K562 (cell line): ENCODE data around the gene TAAR1. TPM values are rescaled to one million over a fixed set of nuclear protein-coding genes. Genes with fewer than 3 reads are reported as not detected.

Source experiments
- ATAC-seq: fragments of 200-7000 bp; cut with Tn5 transposase; 3 replicates; pipeline ENCODE4 v1.9.1; 2020; ENCODE audit warnings: moderate library complexity
- Bru-seq: library from RNA; stranded (reverse); fragments of 400-500 nt; gene quantifications from one replicate; lab custom pipeline; 2021; lab: Mats Ljungman, UMichigan
- BruChase-seq, 2 experiments: library from RNA; stranded (reverse); fragments of 400-500 nt; gene quantifications; one replicate each; lab custom pipeline; 2021; lab: Mats Ljungman, UMichigan
- BruUV-seq: library from RNA; stranded (reverse); fragments of 400-500 nt; replicated peaks from 2 replicates; lab custom pipeline; 2021; lab: Mats Ljungman, UMichigan
- CTCF ChIA-PET: fragments of 300-600 bp; formaldehyde crosslinking; extraction: SDS; loops from one replicate; lab custom pipeline; 2021; ENCODE audit warnings: low intra/inter-chr PET ratio; lab: Yijun Ruan, JAX
- POLR2A ChIA-PET: fragments of 300-600, 350-650 bp; sonication (Branson Sonifier 250); formaldehyde crosslinking; extraction: SDS; loops from one replicate; lab custom pipeline; 2021; ENCODE audit warnings: antibody characterized with exemption, inconsistent platforms; lab: Yijun Ruan, JAX
- DNase-seq, 4 experiments: peaks; one replicate each; pipeline versions ENCODE4 v3.0.0 to v3.0.0-alpha.2; 2011 to 2018; ENCODE audit warnings: low spot score in 3 of 4, mixed read lengths in 3 of 4; ENCODE audit errors: extremely low read depth in 1 of 4
- FAIRE-seq: peaks from 2 replicates; lab custom pipeline; 2011; peaks lifted over from hg19 to GRCh38; lab: Jason Lieb, UNC
- H2AFZ ChIP-seq: 2 replicates; pipeline ENCODE4 v1.6.0; 2011; ENCODE audit warnings: low read depth, low read length, control low read depth, inconsistent platforms
- H3K27ac ChIP-seq: fragments of 200-600 bp; 3 replicates; pipeline ENCODE4 v1.8.0; 2011; ENCODE audit warnings: low read depth, mild to moderate bottlenecking, control low read depth, inconsistent platforms, low read length, moderate library complexity, mixed read lengths; ENCODE audit errors: extremely low read depth
- H3K27me3 ChIP-seq, 2 experiments: fragments of 300-600 bp in 1 of 2; 2 replicates in 1 of 2; 3 replicates in 1 of 2; pipeline versions ENCODE4 v1.6.0 to v1.8.0; 2011; ENCODE audit warnings: inconsistent platforms in 2 of 2, low read length in 2 of 2, mild to moderate bottlenecking in 1 of 2, mixed read lengths in 1 of 2, moderate library complexity in 1 of 2; ENCODE audit not compliant: control insufficient read depth in 2 of 2, insufficient read depth in 2 of 2
- H3K36me3 ChIP-seq: fragments of 300-600 bp; 3 replicates; pipeline ENCODE4 v1.8.0; 2011; ENCODE audit warnings: mild to moderate bottlenecking, low read length, inconsistent platforms; ENCODE audit not compliant: control insufficient read depth, insufficient read depth
- H3K4me1 ChIP-seq, 2 experiments: fragments of 200-600 bp in 1 of 2; replicated peaks in 1 of 2; 2 replicates in 1 of 2; 3 replicates in 1 of 2; pipeline versions ENCODE4 v1.5.1 to v1.8.0; 2011; ENCODE audit warnings: inconsistent platforms in 2 of 2, low read length in 2 of 2, mild to moderate bottlenecking in 1 of 2, mixed read lengths in 1 of 2, moderate library complexity in 1 of 2; ENCODE audit not compliant: control insufficient read depth in 2 of 2, insufficient read depth in 2 of 2
- H3K4me2 ChIP-seq: 2 replicates; pipeline ENCODE4 v1.6.1; 2011; ENCODE audit warnings: low read length, control low read depth, inconsistent platforms, mixed read lengths; ENCODE audit not compliant: insufficient read depth
- H3K4me3 ChIP-seq: fragments of 200-600 bp; sonication (generic), shearing (Covaris generic); 2 replicates; pipeline ENCODE4 v1.5.1; 2016; ENCODE audit warnings: control low read depth, inconsistent platforms
- H3K79me2 ChIP-seq: fragments of 200-600 bp; 3 replicates; pipeline ENCODE4 v1.8.0; 2011; ENCODE audit warnings: low read length, inconsistent platforms; ENCODE audit not compliant: control insufficient read depth, insufficient read depth
- H3K9ac ChIP-seq, 2 experiments: 2 replicates each; pipeline versions ENCODE4 v1.6.0 to v1.6.1; 2011; ENCODE audit warnings: low read depth in 2 of 2, low read length in 2 of 2, control low read depth in 1 of 2, inconsistent platforms in 1 of 2, mild to moderate bottlenecking in 1 of 2, mixed read lengths in 1 of 2; ENCODE audit not compliant: insufficient read depth in 1 of 2
- H3K9me1 ChIP-seq: one replicate; pipeline ENCODE4 v1.6.0; 2011; ENCODE audit warnings: inconsistent platforms, mild to moderate bottlenecking, low read length, moderate library complexity; ENCODE audit not compliant: control insufficient read depth, insufficient read depth
- H3K9me3 ChIP-seq: replicated peaks from 2 replicates; pipeline ENCODE4 v1.5.1; 2011; ENCODE audit warnings: low read depth, low read length, inconsistent platforms; ENCODE audit not compliant: control insufficient read depth, insufficient read depth
- H4K20me1 ChIP-seq: replicated peaks from 2 replicates; pipeline ENCODE4 v1.6.1; 2011; ENCODE audit warnings: low read length, inconsistent platforms, mixed read lengths; ENCODE audit not compliant: control insufficient read depth, insufficient read depth
- HNRNPK ChIP-seq: fragments of 200-400 bp; formaldehyde crosslinking; IDR thresholded peaks from one replicate; pipeline ENCODE4 v1.6.1; 2018; ENCODE audit warnings: mild to moderate bottlenecking, low read depth, low read length; ENCODE audit not compliant: poor library complexity, severe bottlenecking
- PATZ1 ChIP-seq: fragments of 250-450 bp; sonication (Bioruptor Pico); IDR thresholded peaks from 2 replicates; pipeline ENCODE4 v1.5.0; 2020; ENCODE audit warnings: mild to moderate bottlenecking, borderline replicate concordance
- WGBS: fragments of 100-300 bp; shearing (Covaris generic); methylation state at CpG from one replicate; pipeline ENCODE4 v1.1.6; 2016; ENCODE audit warnings: low coverage, mixed read lengths; ENCODE audit not compliant: insufficient coverage; ENCODE audit errors: missing lambda C conversion rate; 5-methylcytosine and 5-hydroxymethylcytosine counted together
- in situ Hi-C: fragments of 300-500 bp; cut with MboI; formaldehyde crosslinking; loops from 4 replicates; pipeline ENCODE4 v1.15.0; 2018; ENCODE audit warnings: inconsistent platforms, mixed read lengths
- intact Hi-C: fragments of 100-400 bp; cut with micrococcal nuclease; formaldehyde crosslinking; loops from 2 replicates; pipeline ENCODE4 v1.14.2; 2022
- long read RNA-seq, 3 experiments: library from polyadenylated mRNA in 2 of 3; library from RNA in 1 of 3; unstranded in 2 of 3; stranded (forward) in 1 of 3; transcript quantifications; one replicate each; pipeline ENCODE4 v2.0.0, GENCODE V29; 2019 to 2022
- polyA minus RNA-seq, 3 experiments: library from RNA; depleted of rRNA, polyadenylated mRNA; stranded (reverse); fragments of >200 nt; gene quantifications; 2 replicates each; pipeline ENCODE4 v1.2.3, GENCODE V29; 2011
- polyA plus RNA-seq, 8 experiments: library from polyadenylated mRNA; depleted of rRNA in 4 of 8; stranded (reverse) in 5 of 8; unstranded in 3 of 8; fragments of >200 nt; fragmentation: Nextera tagmentation in 2 of 8; fragmentation: Illumina TruSeq in 1 of 8; extraction: Ambion mirVana in 2 of 8; extraction: Trizol in 1 of 8; gene quantifications; 2 replicates each; pipeline versions ENCODE4 v1.2.1 to v1.2.3, GENCODE V29; 2011 to 2014; ENCODE audit warnings: inconsistent platforms in 1 of 8, missing spikeins in 1 of 8
- total RNA-seq, 7 experiments: library from RNA; depleted of rRNA in 6 of 7; stranded (reverse); fragments of >200 nt in 6 of 7; fragmentation: Illumina TruSeq in 2 of 7; extraction: Trizol in 2 of 7; gene quantifications; 2 replicates each; pipeline versions ENCODE4 v1.2.1 to v1.2.3, GENCODE V29; 2011 to 2021; ENCODE audit warnings: low replicate concordance in 1 of 7

Gene TAAR1
- total RNA-seq (2011; cell fraction: chromatin; rRNA removed; ENCODE audit: low replicate concordance) = not detected in 2 replicates
- total RNA-seq (2011; cell fraction: nucleolus; rRNA removed) = not detected in 2 replicates
- not detected in 2 replicates for total RNA-seq (2011; cell fraction: nucleoplasm; rRNA removed)
- total RNA-seq (2014; rRNA removed) (not detected in 2 replicates), total RNA-seq (2014; rRNA removed; fragmentation: Illumina TruSeq; extraction: Trizol) (not detected in 2 replicates), total RNA-seq (2015; rRNA removed; fragmentation: Illumina TruSeq; extraction: Trizol) (not detected in 2 replicates), total RNA-seq (2021) (not detected in 2 replicates), polyA plus RNA-seq (2011; rRNA removed) (not detected in 2 replicates), polyA plus RNA-seq (2014; fragmentation: Illumina TruSeq; extraction: Trizol) (not detected in 2 replicates), polyA plus RNA-seq (2014; fragmentation: Nextera tagmentation; extraction: Ambion mirVana) (not detected), polyA plus RNA-seq (2014; rRNA removed) (not detected in 2 replicates), polyA minus RNA-seq (2011; rRNA and poly(A)+ RNA removed) (not detected in 2 replicates), Bru-seq, nascent RNA (not detected), BruChase-seq, experiment 1, labeled RNA remaining after a 2-hour chase (not detected), BruChase-seq, experiment 2, labeled RNA remaining after a 6-hour chase (not detected)
- not detected in 2 replicates for polyA plus RNA-seq (2011; cell fraction: cytosol; rRNA removed)
- polyA plus RNA-seq (2011; cell fraction: nucleus; rRNA removed) = not detected in 2 replicates
- polyA plus RNA-seq (2012) = not detected in 2 replicates
- not detected in 2 replicates for polyA minus RNA-seq (2011; cell fraction: cytosol; rRNA and poly(A)+ RNA removed)
- polyA minus RNA-seq (2011; cell fraction: nucleus; rRNA and poly(A)+ RNA removed) = not detected in 2 replicates
- long read RNA-seq, experiment 1 = 0 reads
- long read RNA-seq, experiment 2 = 0 reads
- long read RNA-seq, experiment 3 = 0 reads

- BruUV-seq = no TSS peak
- ATAC-seq = no peak
- ChIA-PET POLR2A (no interaction called here), CTCF (no interaction called here)
- no peak for FAIRE-seq
- Histone ChIP-seq H3K4me2 (no peak within 1 kb of the TSS), H3K27ac (no peak within 1 kb of the TSS), H3K9ac (no peak within 1 kb of the TSS), H2AFZ (no peak within 1 kb of the TSS), H3K27me3 (peaks cover 0 to 5% of the 10 kb centered on the region in 2 experiments; a peak in 1 of 5 replicates), H3K36me3 (no peaks in the 10 kb centered on the region), H3K79me2 (no peaks in the 10 kb centered on the region), H3K4me3 (no peak within 1 kb of the TSS), H3K9me3 (no peaks in the 10 kb centered on the region), H3K9me1 (no peaks in the 10 kb centered on the region), H4K20me1 (no peaks in the 10 kb centered on the region), H3K4me1 (no peaks in the 10 kb centered on the region)
- no peak for TF ChIP-seq HNRNPK
- TF ChIP-seq PATZ1 = no peak
- DNase-seq = no peak
- in situ Hi-C loops = no loop called here
- intact Hi-C loops = no loop called here
- 0% methylated on average over 3 of the region's 3 CpGs for WGBS
Measured at GRCh38 chr6:132659082-132659481, at the start of gene TAAR1. TSS of gene TAAR1 (minus strand) at chr6:132659182. CDS start at chr6:132646003, 13,179 bp downstream.
